GM21619 (cell line): Measurements from ENCODE around the gene CHRNB4.
"Not testable (repeated sequence)": the region's sequence is repeated elsewhere in the genome, so short reads cannot be mapped to it uniquely, and the experiment has no call there.

Experiments used
- ATAC-seq: cut with Tn5 transposase; IDR thresholded peaks from one replicate; pipeline ENCODE4 v1.9.1; 2021; ENCODE audit not compliant: unreplicated experiment

The CHRNB4 gene

DNA sequence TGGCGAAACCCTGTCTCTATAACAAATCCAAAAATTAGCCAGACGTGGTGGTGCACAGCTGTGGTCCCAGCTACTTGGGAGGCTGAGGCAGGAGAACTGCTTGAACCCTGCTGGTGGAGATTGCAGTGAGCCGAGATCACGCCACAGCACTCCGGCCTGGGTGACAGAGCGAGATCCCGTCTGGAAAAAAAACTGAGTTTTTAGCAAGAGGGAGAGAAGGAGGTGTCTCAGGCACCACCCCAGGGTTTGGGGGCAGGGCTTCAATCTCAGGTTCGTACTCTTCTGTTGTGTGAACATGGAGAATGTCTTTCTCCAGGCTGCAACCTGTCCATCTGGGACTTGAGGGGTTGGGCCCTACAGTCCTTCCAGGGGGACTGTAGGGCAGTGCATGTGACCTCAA lies 22.9 kb downstream of the CHRNB4 start:
- ATAC-seq: no peak

- ATAC-seq: no peak
These were observed 23.5 kb downstream of the CHRNB4 start for GRCh38 chr15:78617516-78617915.

- ATAC-seq: no peak
These were observed 23.9 kb downstream of the CHRNB4 start for GRCh38 chr15:78617076-78617475.

DNA sequence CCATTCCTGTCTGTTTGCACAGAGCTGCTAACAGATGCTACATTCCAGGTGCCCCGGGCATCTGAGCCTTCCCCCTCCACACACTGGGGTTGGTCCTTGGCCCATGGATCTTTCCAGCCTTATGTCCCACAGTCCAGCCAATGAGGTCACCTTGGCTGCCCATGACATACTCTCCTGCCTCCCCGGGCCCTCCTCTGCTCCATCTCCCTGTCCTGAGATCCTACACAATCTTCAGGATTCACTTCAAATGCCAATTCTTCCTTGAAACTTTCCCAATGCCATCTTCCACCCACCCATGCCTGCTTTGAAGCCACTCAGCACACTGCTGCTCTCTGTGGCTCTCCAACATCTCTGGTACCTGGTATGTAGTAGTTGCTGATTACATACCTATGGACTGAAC lies 24.5 kb downstream of the CHRNB4 start:
- no peak for ATAC-seq

DNA sequence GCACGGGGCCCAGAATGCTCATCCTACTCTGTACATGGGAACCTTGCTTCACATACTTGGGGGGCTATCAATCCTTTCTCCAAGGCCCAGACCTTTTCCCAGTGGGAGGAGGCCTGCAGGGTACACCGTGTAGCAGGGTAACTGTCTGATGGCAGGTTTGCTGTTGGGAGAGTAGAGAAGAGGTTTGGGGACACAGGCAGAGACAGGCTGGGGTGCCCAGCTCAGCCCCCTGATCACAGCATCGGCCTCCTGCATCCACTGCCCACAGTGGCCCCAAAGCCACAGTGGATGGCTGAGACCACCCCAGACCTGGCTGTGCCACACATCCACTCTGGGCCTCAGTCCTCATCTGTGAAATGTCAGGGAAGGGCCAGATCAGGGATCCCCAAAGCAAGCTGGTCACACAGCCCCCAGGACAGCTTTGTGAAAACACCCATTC lies 25.8 kb downstream of the CHRNB4 start:
- no peak for ATAC-seq

- no peak for ATAC-seq
These were observed 27.0 kb downstream of the CHRNB4 start for GRCh38 chr15:78614021-78614420.

- not testable (repeated sequence) for ATAC-seq
These were observed 31.5 kb downstream of the CHRNB4 start for GRCh38 chr15:78609551-78609950.

GRCh38 chr15:78605680-78606079 lies 35.3 kb downstream of the CHRNB4 start:
- ATAC-seq: no peak

- no peak for ATAC-seq
These were observed 35.8 kb downstream of the CHRNB4 start for GRCh38 chr15:78605201-78605600.

DNA sequence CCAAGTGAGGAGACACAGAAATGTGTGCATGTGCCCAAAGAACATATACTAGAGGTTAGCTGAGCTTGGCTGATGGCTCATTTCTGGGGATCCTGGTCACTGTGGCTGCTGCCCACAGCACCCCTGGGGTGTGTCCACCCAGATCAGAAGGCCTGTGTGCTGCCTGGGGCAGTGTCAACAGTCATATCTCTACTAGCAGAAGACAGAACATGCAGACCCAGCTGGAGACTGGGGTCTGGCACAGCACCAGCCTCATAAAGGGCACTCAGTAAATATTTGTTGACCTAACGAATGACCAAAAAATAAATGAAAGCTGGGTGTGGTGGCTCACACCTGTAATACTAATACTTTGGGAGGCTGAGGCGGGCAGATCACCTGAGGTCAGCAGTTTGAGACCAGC lies 36.6 kb downstream of the CHRNB4 start:
- ATAC-seq: no peak

DNA sequence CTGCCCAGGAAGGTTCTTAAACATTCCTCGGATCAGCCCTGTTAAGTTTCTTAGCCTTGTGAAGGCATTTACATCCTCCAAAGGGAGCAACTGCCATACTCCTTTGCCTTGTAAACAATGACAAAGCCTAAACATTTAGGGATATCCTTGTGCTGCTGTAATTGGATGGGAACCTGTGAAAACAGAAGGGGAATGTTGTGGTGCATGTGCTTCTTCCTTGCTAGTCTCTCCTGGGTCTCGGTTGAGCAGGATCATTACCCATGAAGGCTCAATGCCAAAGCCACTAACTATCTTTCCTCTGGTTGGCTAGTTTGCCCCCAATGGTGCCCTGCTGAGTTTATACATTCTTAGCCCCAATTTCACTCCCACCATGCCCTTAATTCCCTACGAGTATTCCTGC lies 37.5 kb downstream of the CHRNB4 start:
- ATAC-seq: no peak

GRCh38 chr15:78599189-78599588 lies 41.8 kb downstream of the CHRNB4 start:
- ATAC-seq: no peak

DNA sequence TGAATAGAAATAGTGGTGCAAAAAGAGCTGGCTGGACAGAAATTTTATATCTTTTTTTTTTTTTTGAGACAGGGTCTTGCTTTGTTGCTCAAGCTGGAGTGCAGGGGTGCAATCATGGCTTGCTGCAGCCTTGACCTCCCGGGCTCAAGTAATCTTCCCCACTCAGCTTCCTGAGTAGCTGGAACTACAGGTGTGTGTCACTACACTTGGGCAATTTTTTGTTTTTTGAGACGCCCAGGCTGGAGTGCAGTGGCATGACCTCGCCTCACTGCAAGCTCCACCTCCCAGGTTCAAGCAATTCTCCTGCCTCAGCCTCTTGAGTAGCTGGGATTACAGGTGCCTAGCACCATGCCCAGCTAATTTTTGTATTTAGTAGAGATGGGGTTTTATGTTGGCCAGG lies 42.7 kb downstream of the CHRNB4 start:
- no peak for ATAC-seq

DNA sequence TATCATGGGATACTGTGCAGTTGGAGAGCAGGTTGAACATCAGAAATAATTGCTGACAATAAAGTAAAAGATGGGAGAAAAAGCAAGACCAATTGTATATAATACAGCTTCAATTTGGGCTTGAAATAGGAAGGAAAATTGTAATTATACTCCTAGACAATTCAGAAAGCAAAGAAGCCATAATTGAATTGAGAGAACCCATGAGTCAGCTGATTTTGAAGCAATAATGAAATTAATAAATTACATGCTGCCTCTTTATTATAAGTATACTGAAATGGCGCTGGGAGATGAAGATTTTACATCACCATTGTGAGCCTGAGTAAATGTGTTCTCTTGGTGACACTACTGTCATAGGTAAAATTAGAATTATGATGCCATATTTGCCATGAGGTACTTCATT lies 43.4 kb downstream of the CHRNB4 start:
- no peak for ATAC-seq

- no peak for ATAC-seq
These were observed 66.1 kb downstream of the CHRNB4 start for GRCh38 chr15:78574944-78575343.
